Activated B cell treated with CpG ODN at 0.5 μM for 24 hours (primary cell): ENCODE results near the gene EFS. TPM values are rescaled to one million over a fixed set of nuclear protein-coding genes. Genes with fewer than 3 reads are reported as not detected.

ENCODE experiments used
- ATAC-seq: fragments of 200-7000 bp; cut with Tn5 transposase; one replicate; pipeline ENCODE4 v1.10.0; 2021; ENCODE audit warnings: low read depth, mild to moderate bottlenecking, moderate library complexity
- CTCF ChIA-PET: fragments of 350-600 bp; sonication (Branson Sonifier 250); formaldehyde crosslinking; loops from one replicate; lab custom pipeline; 2021; ENCODE audit warnings: antibody characterized with exemption; lab: Charles Lee
- POLR2A ChIA-PET: fragments of 350-600 bp; sonication (Branson Sonifier 250); formaldehyde crosslinking; loops from one replicate; lab custom pipeline; 2021; ENCODE audit warnings: antibody characterized with exemption; lab: Charles Lee
- DNase-seq: peaks from one replicate; pipeline ENCODE4 v3.0.0; 2022
- H3K27ac Mint-ChIP-seq: one replicate; pipeline ENCODE4 v1.8.0; 2020; ENCODE audit warnings: mixed read lengths
- H3K27me3 Mint-ChIP-seq: one replicate; pipeline ENCODE4 v1.8.0; 2021; ENCODE audit warnings: mixed read lengths
- H3K36me3 Mint-ChIP-seq: one replicate; pipeline ENCODE4 v1.8.0; 2021; ENCODE audit warnings: low read depth, mixed read lengths
- H3K4me1 Mint-ChIP-seq: one replicate; pipeline ENCODE4 v1.8.0; 2021; ENCODE audit warnings: mixed read lengths
- H3K4me3 Mint-ChIP-seq: one replicate; pipeline ENCODE4 v1.8.0; 2020; ENCODE audit warnings: mild to moderate bottlenecking, mixed read lengths
- H3K9me3 Mint-ChIP-seq: one replicate; pipeline ENCODE4 v1.8.0; 2020; ENCODE audit warnings: mixed read lengths
- CTCF ChIP-seq: fragments of 200-600 bp; IDR thresholded peaks from one replicate; pipeline ENCODE4 v1.8.0; 2022; ENCODE audit warnings: antibody characterized with exemption, mild to moderate bottlenecking
- intact Hi-C: fragments of 100-400 bp; cut with micrococcal nuclease; formaldehyde crosslinking; loops from one replicate; pipeline ENCODE4 v1.15.1; 2024
- total RNA-seq: library from RNA; stranded (reverse); gene quantifications from 2 replicates; pipeline ENCODE4 v1.2.3, GENCODE V29; 2022

EFS gene
- total RNA-seq, 1 donor from 2014 or later, result not detected

DNA sequence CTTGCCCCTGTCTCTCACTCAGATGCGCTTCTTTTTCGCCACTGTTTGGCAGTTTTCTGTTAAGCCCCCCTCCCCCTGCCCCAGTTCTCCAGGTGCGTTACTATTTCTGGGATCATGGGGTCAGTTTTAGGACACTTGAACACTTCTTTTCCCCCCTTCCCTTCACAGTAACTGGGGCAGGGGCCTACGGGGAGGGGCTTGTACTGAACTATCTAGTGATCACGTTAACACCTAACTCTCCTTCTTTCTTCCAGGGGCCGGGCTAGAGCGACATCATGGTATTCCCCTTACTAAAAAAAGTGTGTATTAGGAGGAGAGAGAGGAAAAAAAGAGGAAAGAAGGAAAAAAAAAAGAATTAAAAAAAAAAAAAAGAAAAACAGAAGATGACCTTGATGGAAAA, 40.0 kb downstream of the EFS start:
- Mint-ChIP-seq H3K4me1 (peaks cover 24% of the 10 kb centered on the region), H3K4me3 (no peak overlapping the region), H3K27me3 (no peaks in the 10 kb centered on the region), H3K36me3 (peaks cover 48% of the 10 kb centered on the region), H3K9me3 (no peaks in the 10 kb centered on the region), H3K27ac (no peak overlapping the region)
- ChIA-PET POLR2A (interaction anchor here (10.0 kb wide), 1 partner anchor 19 kb away, joined by 339 read pairs; the partner anchor contains the start of genes BCL2L2 and PPP1R3E), CTCF (no interaction called here)
- ATAC-seq, result no peak
- no peak for TF ChIP-seq CTCF
- DNase-seq, result no peak
- intact Hi-C loops, result loop anchor here (10.0 kb wide), 1 partner anchor 630 kb away; the partner anchor contains the start of gene DHRS4

- no peaks in the 10 kb centered on the region for H3K27me3 Mint-ChIP-seq
- CTCF ChIA-PET, result no interaction called here
- H3K27ac Mint-ChIP-seq, result no peak overlapping the region
These were observed 40.5 kb downstream of the EFS start for GRCh38 chr14:23324455-23324846.

DNA sequence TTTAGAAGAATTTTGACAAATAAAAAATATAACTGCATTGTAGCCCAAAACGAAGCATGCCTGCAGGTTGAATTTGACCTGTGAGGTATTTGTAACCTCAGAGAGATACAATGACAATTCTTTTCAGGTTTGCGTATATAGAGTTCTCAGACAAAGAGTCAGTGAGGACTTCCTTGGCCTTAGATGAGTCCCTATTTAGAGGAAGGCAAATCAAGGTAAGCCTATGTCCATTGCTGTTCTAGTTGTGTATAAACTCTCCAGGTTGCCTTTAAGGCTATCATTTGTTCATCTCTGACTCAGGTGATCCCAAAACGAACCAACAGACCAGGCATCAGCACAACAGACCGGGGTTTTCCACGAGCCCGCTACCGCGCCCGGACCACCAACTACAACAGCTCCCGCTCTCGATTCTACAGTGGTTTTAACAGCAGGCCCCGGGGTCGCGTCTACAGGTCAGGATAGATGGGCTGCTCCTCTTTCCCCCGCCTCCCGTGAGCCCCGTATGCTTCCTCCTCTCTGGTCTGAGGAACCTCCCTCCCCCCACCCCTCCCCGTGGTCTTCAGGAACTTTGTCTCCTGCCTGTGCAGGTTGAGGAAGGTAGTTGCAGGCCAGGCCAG, 41.0 kb downstream of the EFS start:
- POLR2A ChIA-PET, result interaction anchor here (10.0 kb wide), 1 partner anchor 18 kb away, joined by 339 read pairs; the partner anchor contains the start of genes BCL2L2 and PPP1R3E
- Mint-ChIP-seq H3K36me3 (peaks cover 48% of the 10 kb centered on the region), H3K27ac (no peak overlapping the region), H3K4me1 (peaks cover 26% of the 10 kb centered on the region), H3K27me3 (no peaks in the 10 kb centered on the region), H3K9me3 (no peaks in the 10 kb centered on the region), H3K4me3 (no peak overlapping the region)
- no peak for TF ChIP-seq CTCF
- DNase-seq, result no peak
- intact Hi-C loops, result loop anchor here (10.0 kb wide), 1 partner anchor 631 kb away; the partner anchor contains the start of gene DHRS4
- CTCF ChIA-PET, result interaction anchor here (1.4 to 4.3 kb wide), 2 partner anchors 56 to 203 kb away, joined by 3 to 30 read pairs; no protein-coding TSS in a partner anchor
- no peak for ATAC-seq

More at GRCh38 chr14:23324455-23324846, 40.5 kb downstream of the EFS start:
- no peaks in the 10 kb centered on the region for H3K9me3 Mint-ChIP-seq
- intact Hi-C loops, result loop anchor here (10.0 kb wide), 1 partner anchor 630 kb away; the partner anchor contains the start of gene DHRS4
- TF ChIP-seq CTCF, result no peak
- ATAC-seq, result no peak
- DNase-seq, result no peak
- H3K4me3 Mint-ChIP-seq, result no peak overlapping the region
- peaks cover 26% of the 10 kb centered on the region for H3K4me1 Mint-ChIP-seq
- peaks cover 48% of the 10 kb centered on the region for H3K36me3 Mint-ChIP-seq
- POLR2A ChIA-PET, result interaction anchor here (10.0 kb wide), 1 partner anchor 18 kb away, joined by 339 read pairs; the partner anchor contains the start of genes BCL2L2 and PPP1R3E

GRCh38 chr14:23322568-23323517, 42.1 kb downstream of the EFS start:
- CTCF ChIA-PET, result interaction anchor here (1.1 to 4.3 kb wide), 6 partner anchors 8 to 202 kb away, joined by 3 to 38 read pairs (median 4); partner anchors contain the start of gene PPP1R3E

More at GRCh38 chr14:23322568-23323517, 42.1 kb downstream of the EFS start:
- DNase-seq (no peak), ATAC-seq (no peak)
- peaks cover 26% of the 10 kb centered on the region for H3K4me1 Mint-ChIP-seq
- peak overlapping the region; percentile 82 for H3K27ac Mint-ChIP-seq
- peak overlapping the region; percentile 90 for H3K4me3 Mint-ChIP-seq
- POLR2A ChIA-PET, result interaction anchor here (1.3 to 10.0 kb wide), 10 partner anchors 10 to 873 kb away, joined by 3 to 339 read pairs (median 8); partner anchors contain the start of genes ACIN1, BCL2L2, C14orf119 and HOMEZ
- intact Hi-C loops, result loop anchor here (1.0 to 10.0 kb wide), 2 partner anchors 28 to 632 kb away; partner anchors contain the start of gene DHRS4
- no peaks in the 10 kb centered on the region for H3K27me3 Mint-ChIP-seq
- no peak for TF ChIP-seq CTCF
- peaks cover 48% of the 10 kb centered on the region for H3K36me3 Mint-ChIP-seq
- no peaks in the 10 kb centered on the region for H3K9me3 Mint-ChIP-seq
